Effector memory CD4-positive, alpha-beta T cell (primary cell): ENCODE data around the gene MRPS25.

ENCODE experiments used
- DNase-seq, 3 donors: peaks; one replicate each; pipeline ENCODE4 v3.0.0-alpha.2; 2020
- H3K27ac ChIP-seq: 2 replicates; pipeline ENCODE4 v1.7.0; 2013; ENCODE audit warnings: mild to moderate bottlenecking, low read length, moderate library complexity; ENCODE audit not compliant: insufficient read depth, poor library complexity, severe bottlenecking
- H3K27me3 ChIP-seq: replicated peaks from 2 replicates; pipeline ENCODE4 v1.7.0; 2013; ENCODE audit warnings: mild to moderate bottlenecking, low read length; ENCODE audit not compliant: insufficient read depth, control insufficient read depth, poor library complexity, severe bottlenecking
- H3K36me3 ChIP-seq: 2 replicates; pipeline ENCODE4 v1.7.0; 2013; ENCODE audit warnings: mild to moderate bottlenecking, low read length, moderate library complexity; ENCODE audit not compliant: control insufficient read depth, insufficient read depth
- H3K4me1 ChIP-seq: 2 replicates; pipeline ENCODE4 v1.7.0; 2013; ENCODE audit warnings: low read length, mild to moderate bottlenecking; ENCODE audit not compliant: control insufficient read depth, insufficient read depth, poor library complexity, severe bottlenecking
- H3K4me3 ChIP-seq: 2 replicates; pipeline ENCODE4 v1.7.0; 2013; ENCODE audit warnings: low read length, low read depth, mild to moderate bottlenecking; ENCODE audit not compliant: insufficient read depth, poor library complexity, severe bottlenecking
- H3K9me3 ChIP-seq: 2 replicates; pipeline ENCODE4 v1.7.0; 2013; ENCODE audit warnings: mild to moderate bottlenecking, low read length, moderate library complexity; ENCODE audit not compliant: control insufficient read depth

Gene MRPS25

DNA sequence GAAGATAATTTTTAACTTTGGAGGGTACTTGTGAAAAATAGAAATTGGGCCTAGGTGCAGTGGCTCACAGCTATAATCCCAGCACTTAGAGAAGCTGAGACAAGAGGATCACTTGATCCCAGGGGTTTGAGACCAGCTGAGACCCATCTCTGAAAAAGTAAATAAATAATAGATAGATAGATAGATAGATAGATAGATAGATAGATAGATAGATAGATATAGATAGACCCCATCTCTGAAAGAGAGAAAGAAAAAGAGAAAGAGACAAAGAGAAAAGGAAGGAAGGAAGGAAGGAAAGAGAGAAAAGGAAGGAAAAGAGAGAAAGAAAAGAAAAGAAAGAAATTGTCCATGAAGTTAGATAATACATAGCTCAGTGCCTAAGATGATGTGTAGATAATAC is 35.5 kb downstream of the MRPS25 start:
- Histone ChIP-seq H3K27me3 (no peaks in the 10 kb centered on the region), H3K4me1 (no peaks in the 10 kb centered on the region), H3K27ac (no peak overlapping the region), H3K4me3 (no peak overlapping the region), H3K9me3 (no peaks in the 10 kb centered on the region), H3K36me3 (peaks cover 73% of the 10 kb centered on the region)
- DNase-seq: no peak

DNA sequence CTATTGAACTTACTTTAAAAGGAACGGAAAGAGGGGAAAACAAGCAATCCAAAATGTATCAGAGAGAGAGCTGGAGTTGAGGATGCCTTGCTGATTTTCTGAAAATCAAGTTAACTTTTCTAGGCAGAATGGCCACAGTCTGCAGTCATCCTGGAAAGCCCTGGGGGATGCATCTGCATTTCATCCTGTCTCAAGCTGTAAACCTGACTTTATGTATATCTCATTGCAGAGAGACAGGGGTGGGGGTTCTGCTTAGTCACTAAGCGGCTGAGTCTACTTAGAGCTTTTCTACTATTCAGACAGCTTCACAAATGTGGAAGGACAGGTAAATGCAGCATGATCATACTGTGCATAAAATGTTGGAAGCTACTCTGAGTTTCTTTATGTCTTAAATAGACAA is 41.4 kb downstream of the MRPS25 start:
- DNase-seq: no peak
- H3K27ac ChIP-seq: no peak overlapping the region
- no peaks in the 10 kb centered on the region for H3K4me1 ChIP-seq
- no peaks in the 10 kb centered on the region for H3K27me3 ChIP-seq
- H3K4me3 ChIP-seq: no peak overlapping the region
- peaks cover 69% of the 10 kb centered on the region for H3K36me3 ChIP-seq
- no peaks in the 10 kb centered on the region for H3K9me3 ChIP-seq

DNA sequence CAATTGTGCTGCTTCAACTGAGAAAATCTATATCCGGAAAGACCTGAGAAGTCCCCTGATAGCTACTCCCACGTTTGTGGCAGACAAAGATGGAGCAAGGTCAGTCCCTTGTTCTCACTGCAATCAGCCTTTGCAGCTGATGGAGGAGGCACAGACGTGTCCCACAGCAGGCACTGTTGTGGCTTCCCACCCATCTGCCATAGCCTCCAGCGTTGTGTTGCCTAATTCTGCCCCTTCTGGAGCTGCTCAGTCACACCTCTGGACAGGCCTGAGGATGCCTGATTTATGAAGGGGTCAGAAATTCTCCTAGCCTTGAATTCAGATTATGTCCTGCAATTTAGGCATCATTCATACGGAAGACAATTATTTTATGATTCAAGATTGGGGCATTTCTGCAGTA is 41.9 kb downstream of the MRPS25 start:
- Histone ChIP-seq H3K4me1 (no peaks in the 10 kb centered on the region), H3K27me3 (no peaks in the 10 kb centered on the region), H3K4me3 (no peak overlapping the region), H3K36me3 (peaks cover 68% of the 10 kb centered on the region), H3K27ac (no peak overlapping the region), H3K9me3 (no peaks in the 10 kb centered on the region)
- DNase-seq: no peak

DNA sequence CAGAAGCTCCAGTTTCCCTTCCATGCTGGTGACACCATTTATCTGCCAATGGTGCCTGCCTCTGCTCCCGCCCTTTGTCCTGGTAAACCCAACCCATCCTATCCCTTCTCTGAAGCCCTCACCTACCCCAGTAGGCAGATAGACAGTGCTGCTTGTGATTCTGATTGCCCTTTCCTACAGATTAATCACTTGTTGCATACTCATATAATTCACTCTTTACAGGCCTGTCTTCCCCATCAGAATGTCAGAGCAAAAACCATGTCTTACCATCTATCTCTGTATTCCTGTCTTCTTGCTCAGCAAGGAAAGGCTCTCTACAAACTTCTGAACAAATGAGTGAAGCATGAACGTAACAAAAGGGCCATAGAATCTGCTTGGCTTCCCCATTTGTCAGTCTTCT is 47.9 kb downstream of the MRPS25 start:
- Histone ChIP-seq H3K9me3 (no peaks in the 10 kb centered on the region), H3K27ac (no peak overlapping the region), H3K4me1 (no peaks in the 10 kb centered on the region), H3K27me3 (no peaks in the 10 kb centered on the region), H3K36me3 (peaks cover 78% of the 10 kb centered on the region), H3K4me3 (no peak overlapping the region)
- no peak for DNase-seq

DNA sequence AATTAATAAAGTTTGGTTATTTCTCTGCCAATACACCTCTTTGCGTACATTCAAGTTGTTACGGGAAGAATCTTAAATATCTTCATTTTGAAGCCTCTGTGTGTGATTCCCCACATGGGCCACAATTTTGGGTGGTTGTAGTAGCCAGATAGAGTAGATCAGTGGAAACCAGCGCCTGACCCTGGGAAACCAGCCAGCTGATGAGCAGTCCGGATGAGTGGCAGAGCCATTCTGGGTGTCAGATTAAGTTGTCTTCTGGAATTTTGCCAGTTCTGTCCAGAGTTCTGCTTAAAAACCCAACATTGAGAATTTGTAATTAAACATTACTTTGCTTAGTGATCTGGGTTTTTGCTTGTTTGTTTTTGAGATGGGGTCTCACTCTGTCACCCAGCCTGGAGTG is 49.7 kb downstream of the MRPS25 start:
- Histone ChIP-seq H3K27me3 (no peaks in the 10 kb centered on the region), H3K36me3 (peaks cover 65% of the 10 kb centered on the region), H3K9me3 (no peaks in the 10 kb centered on the region), H3K4me1 (no peaks in the 10 kb centered on the region), H3K27ac (no peak overlapping the region), H3K4me3 (no peak overlapping the region)
- no peak for DNase-seq

DNA sequence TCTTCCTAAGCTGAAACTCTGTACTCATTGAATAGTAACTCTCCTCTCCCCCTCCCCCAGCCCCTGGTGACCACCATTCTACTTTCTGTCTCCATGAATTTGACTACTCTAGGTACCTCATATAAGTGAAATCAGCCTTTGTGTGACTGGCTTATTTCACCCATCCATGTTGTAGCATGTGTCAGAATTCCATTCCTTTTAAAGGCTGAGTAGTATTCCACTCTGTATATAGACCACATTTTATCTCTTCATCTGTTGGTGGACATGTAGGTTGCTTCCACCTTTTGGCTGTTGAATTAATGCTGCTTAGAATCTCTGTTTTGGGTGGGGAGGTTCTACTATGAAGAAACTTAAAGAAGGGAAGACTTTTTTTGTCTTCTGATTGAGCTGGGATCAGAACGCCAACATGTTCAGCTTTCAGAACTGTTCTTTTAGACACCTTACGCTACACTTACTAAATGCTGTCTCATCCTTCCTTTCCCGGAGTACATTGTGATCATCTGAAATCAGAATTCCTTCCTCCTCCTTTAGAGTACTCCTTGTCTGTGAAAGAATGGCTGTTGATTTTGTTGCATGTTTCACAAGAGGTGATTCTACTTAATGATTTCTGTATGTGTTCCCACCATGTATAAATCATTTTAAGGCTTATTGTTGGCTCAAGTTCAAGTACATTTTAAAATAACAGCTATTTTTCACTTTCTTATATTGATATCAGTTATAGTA is 50.3 kb downstream of the MRPS25 start:
- Histone ChIP-seq H3K9me3 (no peaks in the 10 kb centered on the region), H3K4me3 (no peak overlapping the region), H3K4me1 (no peaks in the 10 kb centered on the region), H3K36me3 (peaks cover 59% of the 10 kb centered on the region), H3K27ac (no peak overlapping the region), H3K27me3 (no peaks in the 10 kb centered on the region)
- no peak for DNase-seq

DNA sequence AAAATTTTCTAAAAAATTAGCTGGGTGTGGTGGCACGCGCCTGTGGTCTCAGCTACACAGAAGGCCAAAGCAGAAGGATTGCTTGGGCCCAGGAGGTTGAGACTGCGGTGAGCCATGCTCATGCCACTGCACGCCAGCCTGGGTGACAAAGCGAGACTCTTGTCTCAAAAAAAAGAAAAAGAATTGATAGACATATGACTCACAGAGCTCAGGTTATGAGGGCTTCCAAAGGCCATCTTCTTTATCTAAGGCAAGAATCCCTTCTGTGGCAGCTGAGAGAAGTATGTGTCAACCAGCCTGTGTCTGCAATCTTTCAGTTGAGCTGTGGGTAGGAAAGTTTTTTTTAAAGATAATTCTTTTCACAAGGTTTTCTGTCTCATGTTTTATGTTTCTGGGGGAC is 53.9 kb downstream of the MRPS25 start:
- H3K4me3 ChIP-seq: no peak overlapping the region
- H3K36me3 ChIP-seq: peaks cover 49% of the 10 kb centered on the region
- no peaks in the 10 kb centered on the region for H3K27me3 ChIP-seq
- H3K27ac ChIP-seq: no peak overlapping the region
- H3K9me3 ChIP-seq: no peaks in the 10 kb centered on the region
- DNase-seq: no peak
- no peaks in the 10 kb centered on the region for H3K4me1 ChIP-seq

DNA sequence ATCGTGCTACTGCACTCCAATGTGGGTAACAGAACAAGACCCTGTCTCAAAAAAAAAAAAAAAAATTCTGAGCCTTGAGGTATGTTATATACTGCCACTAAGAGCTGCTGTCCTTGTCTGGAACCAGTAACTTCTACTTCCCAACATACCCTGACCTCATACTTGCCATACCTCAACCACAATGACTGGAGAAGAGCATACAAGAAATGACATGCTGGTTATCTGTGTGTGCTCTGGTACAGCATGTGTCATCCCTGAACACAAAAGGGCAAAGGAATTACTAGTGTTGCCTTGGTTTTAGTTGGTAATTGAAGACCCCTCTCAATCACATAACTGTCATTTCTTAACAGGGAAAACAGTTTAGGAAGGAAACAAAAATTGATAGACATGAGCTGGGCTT is 54.5 kb downstream of the MRPS25 start:
- H3K4me3 ChIP-seq: no peak overlapping the region
- no peaks in the 10 kb centered on the region for H3K9me3 ChIP-seq
- H3K36me3 ChIP-seq: peaks cover 46% of the 10 kb centered on the region
- no peaks in the 10 kb centered on the region for H3K4me1 ChIP-seq
- no peaks in the 10 kb centered on the region for H3K27me3 ChIP-seq
- no peak overlapping the region for H3K27ac ChIP-seq
- DNase-seq: no peak

DNA sequence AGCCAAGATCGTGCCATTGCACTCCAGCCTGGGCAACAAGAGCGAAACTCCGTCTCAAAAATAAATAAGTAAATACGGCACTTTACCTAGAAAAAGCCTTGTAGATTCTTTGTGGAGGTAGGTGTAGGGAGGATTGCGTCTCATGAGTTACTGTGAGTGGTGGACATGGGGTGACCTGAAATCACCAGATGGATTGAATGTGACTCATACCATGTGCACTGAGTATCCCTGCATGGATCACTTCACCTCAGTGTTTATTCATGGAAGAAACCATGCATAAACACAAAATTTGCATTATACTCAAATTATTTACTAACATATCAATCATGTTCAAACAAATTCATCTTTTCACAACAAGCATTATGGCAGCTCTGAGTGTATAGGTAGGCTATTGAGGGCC is 55.9 kb downstream of the MRPS25 start:
- H3K27ac ChIP-seq: no peak overlapping the region
- no peak for DNase-seq
- no peaks in the 10 kb centered on the region for H3K27me3 ChIP-seq
- H3K4me1 ChIP-seq: no peaks in the 10 kb centered on the region
- H3K4me3 ChIP-seq: no peak overlapping the region
- H3K36me3 ChIP-seq: peaks cover 43% of the 10 kb centered on the region
- H3K9me3 ChIP-seq: no peaks in the 10 kb centered on the region

DNA sequence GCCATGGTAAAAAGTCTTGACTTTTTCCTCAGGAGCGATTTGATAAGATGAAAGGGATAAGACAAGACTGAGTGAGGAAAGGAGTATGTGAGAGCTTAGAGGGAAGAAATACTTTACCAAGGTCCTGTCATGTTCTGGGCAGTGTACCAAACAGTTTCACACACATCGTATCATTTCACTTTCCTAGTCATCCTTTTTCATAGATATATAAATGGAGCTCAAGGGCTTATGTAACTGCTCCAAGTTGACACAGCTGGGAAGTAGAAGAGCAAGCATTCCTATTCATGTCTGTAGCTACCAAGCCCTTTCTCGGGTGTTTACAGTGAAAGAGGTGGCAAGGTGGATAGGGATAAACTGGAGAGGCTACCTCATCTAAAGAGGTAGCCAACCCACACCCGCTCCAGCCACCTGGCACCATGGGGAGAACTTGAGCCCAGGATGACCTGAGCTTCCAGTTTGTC is 57.4 kb downstream of the MRPS25 start:
- no peaks in the 10 kb centered on the region for H3K27me3 ChIP-seq
- H3K27ac ChIP-seq: no peak overlapping the region
- H3K36me3 ChIP-seq: peaks cover 38% of the 10 kb centered on the region
- no peaks in the 10 kb centered on the region for H3K9me3 ChIP-seq
- no peak overlapping the region for H3K4me3 ChIP-seq
- H3K4me1 ChIP-seq: no peaks in the 10 kb centered on the region
- DNase-seq: no peak
